ENCODE data around the gene CDC42BPG.

- no peak for TF ChIP-seq POLR2A (IDR thresholded peaks at IDR 0.05)
- no peak for TF ChIP-seq CTCF (IDR thresholded peaks at IDR 0.05)
Observed at GRCh38 chr11:64868904-64869570, 24.6 kb upstream of the CDC42BPG start.
